Glomerular endothelial cell (primary cell): ENCODE measurements around the gene GRM4. TPM values are rescaled to one million over a fixed set of nuclear protein-coding genes. Genes with fewer than 3 reads are reported as not detected.
"Not testable (repeated sequence)": the region's sequence is repeated elsewhere in the genome, so short reads cannot be mapped to it uniquely, and the experiment has no call there.

Experiments
- DNase-seq: peaks from one replicate; pipeline ENCODE4 v3.0.0-alpha.2; 2011; ENCODE audit warnings: low read depth, low spot score; ENCODE audit errors: extremely low read depth
- total RNA-seq: library from RNA; depleted of rRNA; stranded (reverse); fragments of >200 nt; gene quantifications from 2 replicates; pipeline ENCODE4 v1.2.3, GENCODE V29; 2015

Gene GRM4
- total RNA-seq, 1 donor from 2014 or later: not detected

DNA sequence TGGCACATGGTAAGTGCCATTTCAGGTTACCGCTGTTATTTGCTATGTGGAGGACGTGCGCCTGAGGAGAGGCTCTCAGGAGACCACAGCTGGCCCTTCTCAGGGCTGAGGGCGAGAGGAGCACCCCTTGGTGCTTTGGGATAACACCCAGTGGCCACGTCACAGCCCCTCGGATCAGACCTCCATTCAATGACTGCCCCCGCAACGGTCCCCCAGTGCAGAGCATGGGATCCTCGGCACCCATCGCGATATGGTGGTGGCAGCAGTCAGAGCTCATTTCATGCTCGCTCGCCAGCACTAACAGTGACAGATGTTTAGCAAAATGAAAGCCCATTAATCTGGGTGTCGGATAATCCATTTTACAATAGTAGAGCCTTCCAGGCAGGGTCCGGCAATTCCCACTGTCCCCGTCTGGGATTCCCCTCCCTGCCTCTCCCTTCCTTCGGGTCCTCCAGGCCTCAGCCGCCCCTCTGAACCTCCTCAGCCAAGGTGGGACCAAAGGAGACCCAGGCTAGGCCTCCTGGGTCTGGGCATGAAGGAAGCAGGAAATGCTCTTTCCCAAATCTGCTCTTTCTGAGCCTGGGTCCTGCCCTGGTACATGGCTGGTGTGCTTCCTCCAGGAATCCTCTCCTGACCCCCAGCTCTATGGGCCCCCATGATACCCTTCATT is 117.1 kb downstream of the GRM4 start:
- DNase-seq: no peak

DNA sequence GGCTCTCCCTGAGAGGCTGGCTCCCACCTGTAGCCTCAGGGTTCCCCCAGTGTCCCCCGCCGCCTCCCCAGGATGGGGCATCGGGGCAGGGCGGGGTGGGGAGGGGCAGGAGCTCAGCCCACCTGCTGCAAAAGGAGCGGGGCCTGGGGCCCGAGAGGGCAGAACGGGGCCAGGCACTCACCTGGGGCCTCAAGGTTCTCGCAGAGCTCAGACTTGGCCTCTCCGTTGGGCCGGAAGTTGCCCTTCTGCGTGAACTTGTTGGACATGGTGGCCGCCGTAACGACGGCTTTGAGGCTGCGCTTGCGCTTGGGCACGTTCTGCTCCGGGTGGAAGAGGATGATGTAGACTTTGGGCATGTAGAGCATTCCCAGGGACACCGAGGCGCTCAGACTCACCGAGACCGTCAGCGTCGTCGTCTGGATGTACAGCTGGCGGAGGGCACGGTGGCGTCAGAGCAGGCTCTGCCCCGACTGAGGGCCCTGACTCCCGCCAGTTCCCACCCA is 117.9 kb downstream of the GRM4 start:
- no peak for DNase-seq

- DNase-seq: no peak
These were observed 118.4 kb downstream of the GRM4 start for GRCh38 chr6:34027445-34027936.

- no peak for DNase-seq
These were observed 120.0 kb downstream of the GRM4 start for GRCh38 chr6:34025861-34026260.

DNA sequence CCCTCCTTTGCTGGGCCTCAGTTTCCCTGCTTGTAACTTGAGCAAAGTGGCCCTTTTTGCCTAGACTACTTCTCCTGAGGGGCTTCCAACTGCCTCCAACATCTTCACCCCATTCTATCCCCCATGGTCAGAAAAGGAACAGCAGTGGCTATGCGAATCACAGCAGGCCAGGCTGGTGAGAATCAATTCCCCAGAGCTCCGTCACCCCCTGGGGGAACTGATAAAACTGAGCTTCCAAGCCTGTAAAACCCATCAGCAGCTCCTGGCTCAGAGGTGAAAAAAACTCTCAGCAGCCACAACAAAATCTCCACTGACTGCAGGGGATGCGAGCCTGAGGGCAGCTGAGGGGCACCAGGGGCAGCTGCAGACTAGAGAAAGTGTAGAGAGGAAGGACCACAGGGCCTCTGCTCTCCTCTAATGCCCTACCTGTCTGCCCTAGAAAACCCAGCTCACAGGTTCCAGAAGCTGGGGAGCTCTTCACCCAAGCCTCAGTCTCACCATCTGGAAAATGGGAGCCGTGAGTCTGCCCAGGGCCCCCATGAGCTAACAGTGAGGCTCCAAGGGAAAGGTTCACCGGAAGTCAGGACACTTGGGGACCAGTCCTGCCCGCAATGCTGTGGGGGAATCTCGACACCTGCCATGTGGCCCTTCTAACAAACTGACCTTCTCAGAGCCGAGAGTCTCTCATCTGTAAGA is 120.6 kb downstream of the GRM4 start:
- no peak for DNase-seq

DNA sequence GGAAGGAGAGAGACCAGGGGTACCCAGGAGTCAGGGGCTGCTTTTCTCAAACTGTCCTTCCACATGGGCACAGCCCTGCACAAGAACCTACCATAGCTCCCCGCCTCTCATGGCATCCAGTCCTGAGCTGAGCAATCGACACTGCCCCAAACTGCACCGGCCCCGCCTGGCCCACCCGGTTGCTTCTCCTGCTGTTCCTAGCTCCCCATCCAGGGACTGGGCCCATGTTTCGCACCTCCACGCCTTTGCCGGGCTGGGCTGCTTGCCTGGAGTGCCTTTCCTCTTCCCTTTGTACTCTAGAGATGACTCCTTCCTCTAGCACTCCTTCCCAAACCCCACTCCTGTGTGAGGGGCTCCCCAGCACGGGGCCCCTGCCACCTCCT is 123.0 kb downstream of the GRM4 start:
- DNase-seq: no peak

DNA sequence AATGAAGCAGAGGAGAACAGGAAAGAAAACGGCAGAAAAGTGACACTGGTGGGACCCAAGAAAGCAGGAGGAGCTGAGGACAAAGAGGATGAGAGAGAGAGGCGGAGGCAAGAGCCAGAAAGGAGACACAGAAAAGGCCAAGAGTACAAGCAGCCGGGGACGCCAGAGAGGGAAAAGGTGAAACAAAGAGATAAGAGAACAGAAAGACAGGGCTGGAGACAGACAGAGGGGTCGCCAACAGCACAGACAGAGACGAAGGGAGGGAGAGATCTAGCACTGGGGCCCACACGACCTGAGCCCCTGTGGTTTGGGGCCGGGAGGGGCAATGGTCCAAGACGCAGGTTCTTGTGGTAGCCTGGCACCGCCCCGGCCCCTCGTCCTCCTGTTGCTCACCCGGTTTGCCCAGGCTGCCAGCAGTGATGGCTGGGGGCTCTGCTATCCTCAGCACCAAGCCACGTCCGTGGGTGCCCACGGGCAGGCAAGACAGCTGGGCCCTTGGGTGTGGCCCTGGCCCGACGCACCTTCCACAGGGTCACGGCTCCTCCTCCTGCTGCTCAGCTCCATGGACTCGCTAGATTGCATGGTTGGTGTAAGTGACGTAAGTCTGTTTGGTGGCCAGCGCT is 123.5 kb downstream of the GRM4 start:
- no peak for DNase-seq

GRCh38 chr6:34021554-34022190 is 124.2 kb downstream of the GRM4 start:
- DNase-seq: no peak

GRCh38 chr6:34020807-34021553 is 124.9 kb downstream of the GRM4 start:
- no peak for DNase-seq

DNA sequence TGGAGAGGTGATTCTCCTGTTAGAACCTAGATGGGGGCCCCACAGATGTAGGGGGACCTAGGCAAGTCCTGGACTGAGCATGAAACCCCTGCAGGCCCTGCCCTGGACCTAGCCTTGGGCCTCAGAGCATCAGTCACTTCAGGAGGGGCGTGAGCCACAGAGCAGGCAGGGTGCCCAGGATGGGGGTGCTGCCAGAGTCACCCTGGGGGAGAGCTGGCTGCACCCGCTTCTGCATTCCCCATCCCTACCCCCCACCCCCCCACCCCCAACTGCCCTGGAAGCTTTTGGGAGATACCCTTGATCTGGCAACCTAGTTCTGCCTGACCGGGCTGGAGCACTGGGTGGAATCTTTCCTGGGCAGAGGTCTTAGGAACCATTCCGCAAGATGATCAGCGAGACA is 125.6 kb downstream of the GRM4 start:
- DNase-seq: no peak

DNA sequence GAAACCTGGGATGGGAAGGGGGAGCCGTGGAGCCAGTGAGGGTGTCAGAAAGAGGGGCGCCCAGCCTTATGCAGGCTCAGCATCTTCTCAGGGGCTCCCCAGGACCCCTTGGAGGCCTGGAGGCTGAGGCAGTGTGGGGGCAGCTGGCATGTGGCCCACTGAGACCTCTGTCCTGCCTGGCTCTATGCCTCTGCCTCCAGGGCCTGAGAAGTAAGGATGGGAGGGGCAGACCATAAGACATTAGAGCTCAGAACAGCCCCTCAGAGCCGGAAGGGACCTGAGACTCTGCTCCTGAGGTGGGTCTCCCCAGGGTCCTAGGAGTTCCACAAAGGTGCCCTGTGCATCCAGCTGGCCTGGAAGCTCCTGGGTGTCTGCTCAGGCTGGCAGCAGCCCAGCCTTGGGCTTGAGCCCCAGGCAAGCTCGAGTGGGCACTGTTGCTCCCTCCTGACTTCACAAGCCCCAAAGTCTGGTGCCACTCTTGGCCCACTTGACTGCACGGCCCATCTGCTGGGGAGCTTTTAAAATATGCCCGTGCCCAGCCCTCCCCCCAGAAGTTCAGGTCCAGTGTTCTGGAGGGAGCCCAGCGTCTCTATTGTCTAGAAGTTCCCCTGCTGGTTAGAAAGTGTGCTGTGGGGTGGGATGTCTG is 126.8 kb downstream of the GRM4 start:
- DNase-seq: no peak

GRCh38 chr6:34018026-34018425 is 127.9 kb downstream of the GRM4 start:
- DNase-seq: no peak

- no peak for DNase-seq
These were observed 128.6 kb downstream of the GRM4 start for GRCh38 chr6:34017106-34017805.

- not testable (repeated sequence) for DNase-seq
These were observed 129.3 kb downstream of the GRM4 start for GRCh38 chr6:34016573-34016972.

DNA sequence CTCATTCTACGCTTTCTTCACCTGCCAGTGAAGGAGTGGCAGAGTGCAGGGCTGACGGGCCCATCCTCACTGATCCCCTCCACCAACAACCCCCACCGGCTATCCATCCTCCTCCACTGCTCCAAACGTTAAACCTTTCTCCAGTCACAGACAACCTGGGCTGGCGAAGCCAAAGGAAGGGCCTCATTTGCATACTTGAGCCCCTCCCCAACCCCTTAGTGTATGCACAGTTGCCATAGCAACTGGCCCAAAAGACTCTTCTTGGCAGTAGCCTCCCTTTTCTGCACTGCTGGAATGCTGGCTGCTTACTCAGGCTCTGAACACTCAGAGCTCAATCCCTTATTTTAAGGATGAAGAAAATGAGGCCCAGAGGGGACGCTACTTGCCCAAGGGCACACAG is 130.3 kb downstream of the GRM4 start:
- no peak for DNase-seq

- no peak for DNase-seq
These were observed 134.6 kb downstream of the GRM4 start for GRCh38 chr6:34011264-34011663.

GRCh38 chr6:34005901-34006531 is 139.9 kb downstream of the GRM4 start:
- DNase-seq: no peak

DNA sequence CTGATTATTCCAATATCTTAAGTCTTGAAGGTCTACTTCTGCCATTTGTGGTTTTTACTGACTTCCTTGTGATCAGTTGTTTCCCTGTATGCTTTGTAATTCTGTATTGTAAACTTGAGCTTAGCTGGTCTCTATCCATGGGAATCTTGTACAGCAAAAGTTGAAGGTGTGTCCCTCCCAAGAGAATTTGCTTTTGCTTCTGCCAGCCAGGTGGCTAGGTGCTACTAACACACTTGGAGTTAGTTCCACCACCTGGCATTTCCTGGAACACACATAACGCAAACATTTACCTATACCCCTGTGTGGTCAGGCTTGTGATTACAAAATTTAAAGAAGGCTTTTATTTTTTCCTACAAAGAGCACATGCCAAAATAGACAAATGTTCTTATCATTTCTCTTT is 141.2 kb downstream of the GRM4 start:
- DNase-seq: no peak

GRCh38 chr6:34003962-34004361 is 141.9 kb downstream of the GRM4 start:
- no peak for DNase-seq
